GM19438 (cell line): ENCODE data around the gene CFAP20.
"Not testable (repeated sequence)": the region's sequence is repeated elsewhere in the genome, so short reads cannot be mapped to it uniquely, and the experiment has no call there.

ENCODE experiments used
- ATAC-seq: cut with Tn5 transposase; IDR thresholded peaks from one replicate; pipeline ENCODE4 v1.9.1; 2021; ENCODE audit warnings: low read depth; ENCODE audit not compliant: unreplicated experiment

Gene CFAP20

DNA sequence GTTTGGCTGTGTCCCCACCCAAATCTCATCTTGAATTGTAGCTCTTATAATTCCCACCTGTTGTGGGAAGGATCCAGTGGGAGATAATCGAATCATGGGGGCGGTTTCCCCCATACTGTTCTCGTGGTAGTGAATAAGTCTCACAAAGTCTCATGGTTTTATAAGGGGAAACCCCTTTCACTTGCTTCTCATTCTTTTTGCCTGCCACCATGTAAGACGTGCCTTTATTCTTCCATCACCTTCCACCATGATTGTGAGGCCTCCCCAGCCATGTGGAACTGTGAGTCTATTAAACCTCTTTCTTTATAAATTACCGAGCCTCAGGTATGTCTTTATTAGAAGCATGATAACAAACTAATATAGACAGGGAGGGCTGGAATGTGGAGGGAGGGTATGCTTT, 57.0 kb downstream of the CFAP20 start:
- not testable (repeated sequence) for ATAC-seq

DNA sequence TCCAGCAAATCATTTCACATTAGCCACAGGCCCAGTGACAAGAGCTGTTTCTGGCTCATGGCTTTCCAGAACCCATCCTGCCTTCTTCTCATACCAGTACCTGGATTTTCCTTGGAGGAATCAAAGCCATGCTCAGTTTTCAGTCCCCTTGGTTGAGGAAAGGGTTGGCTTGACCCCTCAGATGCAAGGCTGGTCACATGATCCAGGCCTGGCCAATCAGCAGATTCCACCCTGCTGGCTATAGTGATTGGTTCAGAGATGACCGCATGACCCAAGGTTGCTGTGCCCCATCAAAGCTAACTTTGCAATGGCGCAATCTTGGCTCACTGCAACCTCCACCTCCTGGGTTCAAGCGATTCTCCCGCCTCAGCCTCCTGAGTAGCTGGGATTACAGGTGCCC, 58.6 kb downstream of the CFAP20 start:
- ATAC-seq, result no peak
